A549 (cell line): ENCODE measurements around the gene PER1. TPM values are rescaled to one million over a fixed set of nuclear protein-coding genes. Genes with fewer than 3 reads are reported as not detected.
A peak's percentile ranks its signal among the peaks of the same experiment; 100 is the strongest.

Experiments used
- BHLHE40 ChIP-seq: IDR thresholded peaks from 2 replicates; pipeline ENCODE4 v1.6.1; 2012; ENCODE audit warnings: low read depth, low read length, inconsistent platforms
- CBX8 ChIP-seq: fragments of 200-600 bp; sonication (generic); IDR thresholded peaks from 2 replicates; pipeline ENCODE4 v1.6.1; 2016
- CHD2 ChIP-seq: fragments of 150-350 bp; IDR thresholded peaks from 2 replicates; pipeline ENCODE4 v1.6.1; 2014; ENCODE audit warnings: low read length; ENCODE audit not compliant: partially characterized antibody
- CHD4 ChIP-seq: fragments of 200-600 bp; sonication (generic); IDR thresholded peaks from 2 replicates; pipeline ENCODE4 v1.6.1; 2016; ENCODE audit warnings: antibody characterized with exemption, mild to moderate bottlenecking, borderline replicate concordance
- EP300 ChIP-seq, 2 experiments: fragments of >200 bp; sonication (Bioruptor Twin); formaldehyde crosslinking; IDR thresholded peaks; 2 replicates in 1 of 2; 3 replicates in 1 of 2; pipeline ENCODE4 v1.6.1; 2016 to 2017
- ESRRA ChIP-seq: fragments of 150-350 bp; IDR thresholded peaks from 2 replicates; pipeline ENCODE4 v1.6.1; 2014; ENCODE audit warnings: mild to moderate bottlenecking, low read length, borderline replicate concordance
- FOSL2 ChIP-seq, 2 experiments: fragments of 450-650 bp in 1 of 2; fragments of >200 bp in 1 of 2; sonication (Bioruptor Twin) in 1 of 2; formaldehyde crosslinking; IDR thresholded peaks; 2 replicates each; pipeline versions ENCODE4 v1.5.0 to v1.6.1; 2016 to 2020; ENCODE audit warnings: mild to moderate bottlenecking in 1 of 2, moderate library complexity in 1 of 2
- GATA3 ChIP-seq: IDR thresholded peaks from 2 replicates; pipeline ENCODE4 v1.6.1; 2012; ENCODE audit warnings: borderline replicate concordance
- HDAC2 ChIP-seq: fragments of 200-600 bp; sonication (generic); IDR thresholded peaks from 2 replicates; pipeline ENCODE4 v1.6.1; 2016
- HOXA7 ChIP-seq: fragments of 250-450 bp; sonication (Bioruptor Pico); IDR thresholded peaks from 2 replicates; pipeline ENCODE4 v1.5.0; 2020; ENCODE audit warnings: mild to moderate bottlenecking, moderate library complexity
- HOXB13 ChIP-seq: fragments of 250-450 bp; sonication (Bioruptor Pico); IDR thresholded peaks from 2 replicates; pipeline ENCODE4 v1.5.0; 2020; ENCODE audit warnings: low read depth, mild to moderate bottlenecking, moderate library complexity
- HOXB5 ChIP-seq: fragments of 250-450 bp; sonication (Bioruptor Pico); IDR thresholded peaks from 2 replicates; pipeline ENCODE4 v1.5.0; 2020; ENCODE audit warnings: mild to moderate bottlenecking, moderate library complexity
- JUNB ChIP-seq: fragments of >200 bp; sonication (Bioruptor Twin); formaldehyde crosslinking; IDR thresholded peaks from 2 replicates; pipeline ENCODE4 v1.6.1; 2016
- MYC ChIP-seq: IDR thresholded peaks from 2 replicates; pipeline ENCODE4 v1.6.1; 2012; ENCODE audit warnings: mild to moderate bottlenecking, inconsistent platforms, low read length, improper control_type of control experiment, borderline replicate concordance
- NPAS2 ChIP-seq: fragments of 250-450 bp; sonication (Bioruptor Pico); IDR thresholded peaks from 2 replicates; pipeline ENCODE4 v1.8.0; 2022; ENCODE audit warnings: mild to moderate bottlenecking, moderate library complexity, borderline replicate concordance
- NR3C1 ChIP-seq: fragments of >200 bp; sonication (Bioruptor Twin); formaldehyde crosslinking; IDR thresholded peaks from 3 replicates; pipeline ENCODE4 v1.6.1; 2017
- PBX3 ChIP-seq: IDR thresholded peaks from 2 replicates; pipeline ENCODE4 v1.6.1; 2012
- POLR2AphosphoS2 ChIP-seq: conservative IDR thresholded peaks from 2 replicates; pipeline ENCODE4 v1.6.1; 2012; ENCODE audit warnings: low read length, improper control_type of control experiment, inconsistent platforms
- RARB ChIP-seq: fragments of 250-450 bp; sonication (Bioruptor Pico); IDR thresholded peaks from 2 replicates; pipeline ENCODE4 v1.8.0; 2021; ENCODE audit warnings: mild to moderate bottlenecking, moderate library complexity
- RFX5 ChIP-seq: fragments of 450-650 bp; IDR thresholded peaks from 2 replicates; pipeline ENCODE4 v1.7.1; 2014; ENCODE audit warnings: antibody characterized with exemption, mild to moderate bottlenecking, moderate library complexity
- RNF2 ChIP-seq: fragments of 200-600 bp; sonication (generic); IDR thresholded peaks from 2 replicates; pipeline ENCODE4 v1.6.1; 2016; ENCODE audit warnings: low read depth, mild to moderate bottlenecking, antibody characterized with exemption, moderate library complexity, borderline replicate concordance
- SMC3 ChIP-seq: fragments of >200 bp; sonication (Bioruptor Twin); formaldehyde crosslinking; IDR thresholded peaks from 3 replicates; pipeline ENCODE4 v1.6.1; 2018; ENCODE audit warnings: inconsistent platforms
- SREBF2 ChIP-seq: fragments of 450-650 bp; IDR thresholded peaks from 2 replicates; pipeline ENCODE4 v1.6.1; 2014; ENCODE audit warnings: mild to moderate bottlenecking, moderate library complexity
- TFCP2L1 ChIP-seq: fragments of 250-450 bp; sonication (Bioruptor Pico); IDR thresholded peaks from 2 replicates; pipeline ENCODE4 v1.5.0; 2021; ENCODE audit warnings: mild to moderate bottlenecking
- USF2 ChIP-seq: fragments of 450-650 bp; IDR thresholded peaks from 2 replicates; pipeline ENCODE4 v1.6.1; 2014; ENCODE audit warnings: antibody characterized with exemption
- ZC3H11A ChIP-seq: fragments of 450-650 bp; IDR thresholded peaks from 2 replicates; pipeline ENCODE4 v1.6.1; 2014; ENCODE audit warnings: antibody characterized with exemption, mild to moderate bottlenecking
- ZFP36 ChIP-seq: fragments of 450-650 bp; IDR thresholded peaks from 2 replicates; pipeline ENCODE4 v1.6.1; 2014; ENCODE audit warnings: borderline replicate concordance; ENCODE audit not compliant: partially characterized antibody
- polyA plus RNA-seq, 4 experiments: library from polyadenylated mRNA; depleted of rRNA in 3 of 4; stranded (reverse); fragments of >200 nt; fragmentation: RNase III in 1 of 4; extraction: RNeasy Plus Mini Kit Qiagen cat#74134 plus additional on column Dnase treatment in 1 of 4; gene quantifications; 2 replicates in 3 of 4; 3 replicates in 1 of 4; pipeline ENCODE4 v1.2.3, GENCODE V29; 2011 to 2017
- TF ChIP-seq, protein P1 (sequence below): fragments of >200 bp; sonication (Bioruptor Twin); formaldehyde crosslinking; IDR thresholded peaks from 3 replicates; pipeline ENCODE4 v1.6.1; 2016
- TF ChIP-seq, protein P2 (sequence below): IDR thresholded peaks from 2 replicates; pipeline ENCODE4 v1.6.1; 2012; ENCODE audit warnings: low read depth, borderline replicate concordance
- TF ChIP-seq, protein P3 (sequence below): fragments of >200 bp; sonication (Bioruptor Twin); formaldehyde crosslinking; IDR thresholded peaks from 3 replicates; pipeline ENCODE4 v1.5.1; 2016
- TF ChIP-seq, protein P4 (sequence below): fragments of 150-350 bp; IDR thresholded peaks from 2 replicates; pipeline ENCODE4 v1.6.1; 2014; ENCODE audit warnings: low read depth, mild to moderate bottlenecking, low read length
- TF ChIP-seq, protein P5 (sequence below): fragments of >200 bp; sonication (Bioruptor Twin); formaldehyde crosslinking; IDR thresholded peaks from 2 replicates; pipeline ENCODE4 v1.6.1; 2016
- TF ChIP-seq, protein P6 (sequence below): fragments of 250-450 bp; sonication (Bioruptor Pico); IDR thresholded peaks from 2 replicates; pipeline ENCODE4 v1.5.0; 2021; ENCODE audit warnings: mild to moderate bottlenecking, moderate library complexity, borderline replicate concordance

The PER1 gene
- polyA plus RNA-seq, 2 of the 4 experiments (the other 2 are of a cell fraction): 5.5 to 8.7 TPM

GRCh38 chr17:8125154-8125946 is 26.9 kb downstream of the PER1 start (continued):
- TF ChIP-seq, protein P1, sequence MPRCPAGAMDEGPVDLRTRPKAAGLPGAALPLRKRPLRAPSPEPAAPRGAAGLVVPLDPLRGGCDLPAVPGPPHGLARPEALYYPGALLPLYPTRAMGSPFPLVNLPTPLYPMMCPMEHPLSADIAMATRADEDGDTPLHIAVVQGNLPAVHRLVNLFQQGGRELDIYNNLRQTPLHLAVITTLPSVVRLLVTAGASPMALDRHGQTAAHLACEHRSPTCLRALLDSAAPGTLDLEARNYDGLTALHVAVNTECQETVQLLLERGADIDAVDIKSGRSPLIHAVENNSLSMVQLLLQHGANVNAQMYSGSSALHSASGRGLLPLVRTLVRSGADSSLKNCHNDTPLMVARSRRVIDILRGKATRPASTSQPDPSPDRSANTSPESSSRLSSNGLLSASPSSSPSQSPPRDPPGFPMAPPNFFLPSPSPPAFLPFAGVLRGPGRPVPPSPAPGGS: 0 out of 3 replicates have a peak, but pooled peaks have one; percentile 31
- TF ChIP-seq, protein P2, sequence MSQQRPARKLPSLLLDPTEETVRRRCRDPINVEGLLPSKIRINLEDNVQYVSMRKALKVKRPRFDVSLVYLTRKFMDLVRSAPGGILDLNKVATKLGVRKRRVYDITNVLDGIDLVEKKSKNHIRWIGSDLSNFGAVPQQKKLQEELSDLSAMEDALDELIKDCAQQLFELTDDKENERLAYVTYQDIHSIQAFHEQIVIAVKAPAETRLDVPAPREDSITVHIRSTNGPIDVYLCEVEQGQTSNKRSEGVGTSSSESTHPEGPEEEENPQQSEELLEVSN: peak; percentile 44; the same call in 1 of the 2 replicates
- TF ChIP-seq JUNB (no peak), SREBF2 (peak; percentile 93), HOXA7 (CRISPR knock-in tag) (peak; percentile 96), RARB (CRISPR knock-in tag) (0 out of 2 replicates have a peak, but pooled peaks have one; percentile 78), HDAC2 (no peak), CBX8 (no peak), TFCP2L1 (CRISPR knock-in tag) (peak; percentile 95), NPAS2 (CRISPR knock-in tag) (no peak), FOSL2 (IDR thresholded peaks at IDR 0.05) (no peak), FOSL2 (CRISPR knock-in tag; IDR thresholded peaks at IDR 0.05) (peak; percentile 33; the same call in 1 of the 2 replicates), ZC3H11A (no peak), POLR2AphosphoS2 (peak; percentile 96; the same call in 1 of the 2 replicates), CHD4 (no peak), USF2 (no peak), GATA3 (peak; percentile 6; the same call in 1 of the 2 replicates), SMC3 (peak; percentile 8; the same call in 1 of the 3 replicates), EP300 (IDR thresholded peaks at IDR 0.05) (no peak; a peak in 1 of 5 replicates), RFX5 (no peak), ESRRA (peak; percentile 75; the same call in 1 of the 2 replicates), BHLHE40 (no peak), PBX3 (peak; percentile 76), CHD2 (no peak), NR3C1 (no peak), RNF2 (no peak), ZFP36 (no peak), HOXB5 (no peak; the same call in 1 of the 2 replicates), HOXB13 (CRISPR knock-in tag) (no peak), MYC (no peak)
- TF ChIP-seq, protein P3, sequence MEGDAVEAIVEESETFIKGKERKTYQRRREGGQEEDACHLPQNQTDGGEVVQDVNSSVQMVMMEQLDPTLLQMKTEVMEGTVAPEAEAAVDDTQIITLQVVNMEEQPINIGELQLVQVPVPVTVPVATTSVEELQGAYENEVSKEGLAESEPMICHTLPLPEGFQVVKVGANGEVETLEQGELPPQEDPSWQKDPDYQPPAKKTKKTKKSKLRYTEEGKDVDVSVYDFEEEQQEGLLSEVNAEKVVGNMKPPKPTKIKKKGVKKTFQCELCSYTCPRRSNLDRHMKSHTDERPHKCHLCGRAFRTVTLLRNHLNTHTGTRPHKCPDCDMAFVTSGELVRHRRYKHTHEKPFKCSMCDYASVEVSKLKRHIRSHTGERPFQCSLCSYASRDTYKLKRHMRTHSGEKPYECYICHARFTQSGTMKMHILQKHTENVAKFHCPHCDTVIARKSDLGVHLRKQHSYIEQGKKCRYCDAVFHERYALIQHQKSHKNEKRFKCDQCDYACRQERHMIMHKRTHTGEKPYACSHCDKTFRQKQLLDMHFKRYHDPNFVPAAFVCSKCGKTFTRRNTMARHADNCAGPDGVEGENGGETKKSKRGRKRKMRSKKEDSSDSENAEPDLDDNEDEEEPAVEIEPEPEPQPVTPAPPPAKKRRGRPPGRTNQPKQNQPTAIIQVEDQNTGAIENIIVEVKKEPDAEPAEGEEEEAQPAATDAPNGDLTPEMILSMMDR: no peak
- TF ChIP-seq, protein P4, sequence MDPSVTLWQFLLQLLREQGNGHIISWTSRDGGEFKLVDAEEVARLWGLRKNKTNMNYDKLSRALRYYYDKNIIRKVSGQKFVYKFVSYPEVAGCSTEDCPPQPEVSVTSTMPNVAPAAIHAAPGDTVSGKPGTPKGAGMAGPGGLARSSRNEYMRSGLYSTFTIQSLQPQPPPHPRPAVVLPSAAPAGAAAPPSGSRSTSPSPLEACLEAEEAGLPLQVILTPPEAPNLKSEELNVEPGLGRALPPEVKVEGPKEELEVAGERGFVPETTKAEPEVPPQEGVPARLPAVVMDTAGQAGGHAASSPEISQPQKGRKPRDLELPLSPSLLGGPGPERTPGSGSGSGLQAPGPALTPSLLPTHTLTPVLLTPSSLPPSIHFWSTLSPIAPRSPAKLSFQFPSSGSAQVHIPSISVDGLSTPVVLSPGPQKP: no peak
- TF ChIP-seq, protein P5, sequence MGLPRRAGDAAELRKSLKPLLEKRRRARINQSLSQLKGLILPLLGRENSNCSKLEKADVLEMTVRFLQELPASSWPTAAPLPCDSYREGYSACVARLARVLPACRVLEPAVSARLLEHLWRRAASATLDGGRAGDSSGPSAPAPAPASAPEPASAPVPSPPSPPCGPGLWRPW: no peak
- TF ChIP-seq, protein P6, sequence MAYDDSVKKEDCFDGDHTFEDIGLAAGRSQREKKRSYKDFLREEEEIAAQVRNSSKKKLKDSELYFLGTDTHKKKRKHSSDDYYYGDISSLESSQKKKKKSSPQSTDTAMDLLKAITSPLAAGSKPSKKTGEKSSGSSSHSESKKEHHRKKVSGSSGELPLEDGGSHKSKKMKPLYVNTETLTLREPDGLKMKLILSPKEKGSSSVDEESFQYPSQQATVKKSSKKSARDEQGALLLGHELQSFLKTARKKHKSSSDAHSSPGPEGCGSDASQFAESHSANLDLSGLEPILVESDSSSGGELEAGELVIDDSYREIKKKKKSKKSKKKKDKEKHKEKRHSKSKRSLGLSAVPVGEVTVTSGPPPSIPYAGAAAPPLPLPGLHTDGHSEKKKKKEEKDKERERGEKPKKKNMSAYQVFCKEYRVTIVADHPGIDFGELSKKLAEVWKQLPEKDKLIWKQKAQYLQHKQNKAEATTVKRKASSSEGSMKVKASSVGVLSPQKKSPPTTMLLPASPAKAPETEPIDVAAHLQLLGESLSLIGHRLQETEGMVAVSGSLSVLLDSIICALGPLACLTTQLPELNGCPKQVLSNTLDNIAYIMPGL (CRISPR knock-in tag): 0 out of 2 replicates have a peak, but pooled peaks have one; percentile 72
